T47D (cell line): Measurements from ENCODE around the gene SMURF1.

Experiments used
- DNase-seq, 2 experiments: peaks; one replicate each; pipeline versions ENCODE4 v3.0.0 to v3.0.0-alpha.2; 2011 to 2012; ENCODE audit warnings: low read depth in 1 of 2, low spot score in 1 of 2
- JUND ChIP-seq: IDR thresholded peaks from 2 replicates; pipeline ENCODE4 v1.6.1; 2012; ENCODE audit warnings: low read depth
- in situ Hi-C: cut with HindIII; loops from 2 replicates; pipeline ENCODE4 v1.10.0; 2016; ENCODE audit warnings: low sequenced_read_pairs, low pct_unique_long_range_greater_than_20kb

Gene SMURF1

GRCh38 chr7:99042957-99043356 is 101.0 kb downstream of the SMURF1 start:
- in situ Hi-C loops: no loop called here
- no peak for TF ChIP-seq JUND
- no peak for DNase-seq

DNA sequence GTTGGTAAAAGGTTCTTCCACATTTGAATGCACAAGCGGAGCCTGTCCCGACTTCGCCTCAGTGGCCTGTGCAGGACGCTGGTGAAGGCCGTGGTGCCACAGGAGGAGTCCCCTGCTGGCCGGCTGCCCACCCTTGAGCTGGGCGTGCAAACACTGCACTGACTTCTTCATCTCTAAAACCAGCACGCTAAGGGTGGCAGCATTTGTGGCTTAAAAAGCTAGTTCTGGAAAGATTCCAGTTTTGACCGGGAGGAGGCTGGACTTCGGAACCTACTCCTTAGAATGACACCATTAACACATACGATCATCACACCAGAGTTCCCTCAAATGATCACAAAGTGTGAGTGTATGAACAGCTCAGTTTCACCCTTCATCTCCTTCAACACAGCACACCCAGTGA is 102.4 kb downstream of the SMURF1 start:
- in situ Hi-C loops: no loop called here
- TF ChIP-seq JUND: no peak
- no peak for DNase-seq

DNA sequence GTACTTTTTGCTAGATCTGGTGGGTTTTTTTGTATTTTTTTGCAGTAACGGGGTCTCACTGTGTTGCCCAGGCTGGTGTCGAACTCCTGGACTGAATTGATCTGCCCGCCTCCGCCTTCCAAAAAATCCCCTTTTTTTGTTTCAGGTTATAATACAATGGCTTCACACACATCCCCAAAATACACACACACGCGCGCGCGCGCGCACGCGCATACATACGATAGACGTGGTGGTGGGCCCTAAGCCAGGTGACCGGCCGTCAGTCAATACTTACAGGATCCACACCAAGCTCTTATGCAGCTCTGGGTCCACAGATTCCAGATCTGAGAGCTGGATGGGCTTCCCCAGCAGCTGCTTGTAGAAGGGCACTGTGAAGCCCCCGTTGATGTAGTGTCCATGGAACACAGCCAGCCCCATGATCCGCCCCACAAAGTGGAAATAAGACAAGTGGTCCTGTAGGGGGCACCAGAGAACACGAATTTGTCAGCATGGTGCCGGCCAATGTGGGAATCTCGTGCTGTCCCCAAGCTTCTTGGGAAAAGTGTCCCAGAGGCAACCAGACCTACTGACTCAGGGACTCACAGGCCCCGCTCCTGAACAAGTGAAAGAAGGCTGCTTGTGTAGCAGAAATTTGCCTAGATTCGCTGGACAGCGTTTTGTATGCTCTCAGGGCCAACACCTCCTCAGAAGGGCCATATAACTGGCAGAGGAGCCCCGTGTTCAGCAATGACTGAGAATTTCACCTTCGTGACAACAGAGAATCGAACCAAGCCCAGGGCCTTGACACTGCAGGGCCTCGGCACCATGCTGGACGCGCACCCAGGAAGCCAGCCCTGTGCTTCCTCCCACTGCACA is 103.6 kb downstream of the SMURF1 start:
- no peak for TF ChIP-seq JUND
- in situ Hi-C loops: no loop called here
- DNase-seq: peak; percentile 77 to 83

DNA sequence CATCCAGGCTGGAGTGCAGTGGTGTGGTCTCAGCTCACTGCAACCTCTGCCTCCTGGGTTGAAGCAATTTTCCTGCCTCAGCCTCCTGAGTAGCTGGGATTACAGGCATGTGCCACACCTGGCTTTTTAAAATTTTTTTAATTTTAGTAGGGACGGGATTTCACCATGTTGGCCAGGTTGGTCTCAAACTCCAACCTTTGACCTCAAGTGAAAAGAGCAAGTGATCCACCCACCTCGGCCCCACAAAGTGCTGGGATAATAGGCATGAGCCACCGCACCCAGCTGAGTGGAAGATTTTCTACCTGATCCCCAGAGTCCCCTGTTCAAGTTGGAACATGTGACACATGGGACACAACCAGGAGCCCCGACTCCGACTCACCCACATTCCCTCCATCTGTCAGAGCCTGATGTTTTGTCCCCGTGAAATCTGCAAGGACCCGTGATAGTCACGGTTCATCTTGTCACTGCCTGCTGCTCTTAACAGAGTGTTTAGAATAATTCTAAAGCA is 104.5 kb downstream of the SMURF1 start:
- in situ Hi-C loops: no loop called here
- DNase-seq: no peak
- no peak for TF ChIP-seq JUND

DNA sequence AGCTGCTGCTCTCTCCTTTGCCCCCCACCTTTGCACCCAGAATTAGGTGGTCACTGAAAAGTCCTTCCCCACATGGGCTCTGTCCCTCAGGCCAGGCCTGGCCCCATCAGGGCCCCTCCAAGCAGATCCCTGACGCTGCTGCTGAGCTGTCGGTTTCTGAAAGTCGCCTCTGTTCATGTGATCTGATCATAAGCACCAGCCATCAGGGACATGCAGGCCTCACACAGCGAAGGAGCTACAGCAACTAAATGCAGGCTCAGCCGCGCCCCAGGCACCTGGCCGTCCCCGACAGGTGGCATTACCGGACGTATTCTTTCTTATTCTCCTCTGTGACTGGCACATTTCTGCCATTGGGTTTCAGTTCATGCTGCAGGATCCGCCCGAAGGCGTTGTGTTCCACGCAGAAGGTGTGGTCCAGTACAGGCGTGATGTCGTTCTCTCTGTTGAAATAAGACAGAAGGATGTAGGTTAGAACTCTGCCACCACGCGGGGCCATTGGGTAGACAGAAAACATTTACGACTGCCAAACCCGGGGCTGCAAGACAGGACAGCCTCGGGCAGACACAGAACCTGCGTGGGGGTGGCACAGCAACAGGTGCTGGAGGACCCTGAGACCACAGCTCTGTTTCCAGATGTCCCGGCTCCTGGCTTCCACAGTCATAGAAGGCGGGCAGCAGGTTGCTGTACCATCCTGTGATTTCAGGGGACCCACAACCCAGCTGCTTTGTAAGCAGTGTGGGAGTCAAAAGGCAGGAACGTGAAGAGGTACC is 105.6 kb downstream of the SMURF1 start:
- no peak for DNase-seq
- in situ Hi-C loops: no loop called here
- TF ChIP-seq JUND: no peak

- TF ChIP-seq JUND: no peak
- in situ Hi-C loops: no loop called here
- no peak for DNase-seq
These were observed 106.5 kb downstream of the SMURF1 start for GRCh38 chr7:99037327-99037940.

GRCh38 chr7:99036546-99037111 is 107.3 kb downstream of the SMURF1 start:
- no peak for TF ChIP-seq JUND
- peak in 1 of 2 experiments; percentile 23 for DNase-seq
- in situ Hi-C loops: no loop called here

- TF ChIP-seq JUND: no peak
- DNase-seq: no peak
- in situ Hi-C loops: no loop called here
These were observed 108.0 kb downstream of the SMURF1 start for GRCh38 chr7:99035723-99036545.

GRCh38 chr7:99034932-99035722 is 108.8 kb downstream of the SMURF1 start:
- DNase-seq: no peak
- in situ Hi-C loops: no loop called here
- TF ChIP-seq JUND: no peak

GRCh38 chr7:99033765-99034164 is 110.1 kb downstream of the SMURF1 start:
- in situ Hi-C loops: no loop called here
- DNase-seq: no peak
- no peak for TF ChIP-seq JUND

DNA sequence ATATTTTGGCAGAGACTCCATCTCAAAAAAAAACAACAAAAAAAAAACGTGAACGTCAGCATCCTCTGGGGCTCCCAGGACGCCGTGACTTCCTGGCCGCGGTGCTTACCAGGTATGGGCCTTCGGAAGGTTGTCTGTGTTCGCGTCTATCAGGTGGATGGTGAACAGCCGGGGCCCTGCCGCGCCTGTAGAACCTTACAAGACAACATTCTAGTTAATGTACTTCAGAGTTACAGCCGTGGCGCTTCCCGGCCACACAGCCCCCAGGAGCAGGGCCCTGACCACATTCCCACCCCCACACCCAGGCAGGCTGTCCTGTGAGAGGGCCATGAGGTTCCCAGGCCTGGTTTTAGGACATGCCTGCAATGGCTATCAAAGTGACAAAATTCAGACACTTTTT is 111.0 kb downstream of the SMURF1 start:
- DNase-seq: no peak
- in situ Hi-C loops: no loop called here
- no peak for TF ChIP-seq JUND
